Activated CD8-positive, alpha-beta memory T cell treated with anti-CD3 and anti-CD28 coated beads, Interleukin-2, amount 10 ng/mL, durations not matched to agents 7 days and 5 days (primary cell): ENCODE results near the gene POLA1. TPM values are rescaled to one million over a fixed set of nuclear protein-coding genes. Genes with fewer than 3 reads are reported as not detected.

Experiments used
- ATAC-seq: fragments of 150-1000 bp; cut with Tn5 transposase; one replicate; pipeline ENCODE4 v1.10.0; 2021; ENCODE audit warnings: moderate library complexity
- CTCF ChIA-PET: fragments of 350-600 bp; sonication (Branson Sonifier 250); formaldehyde crosslinking; loops from one replicate; lab custom pipeline; 2021; ENCODE audit warnings: antibody characterized with exemption; lab: Charles Lee
- DNase-seq: peaks from one replicate; pipeline ENCODE4 v3.0.0-alpha.2; 2020
- H3K27ac Mint-ChIP-seq: one replicate; pipeline ENCODE4 v1.8.0; 2021; ENCODE audit warnings: mild to moderate bottlenecking, mixed read lengths
- H3K27me3 Mint-ChIP-seq: one replicate; pipeline ENCODE4 v1.8.0; 2021; ENCODE audit warnings: mixed read lengths
- H3K36me3 Mint-ChIP-seq: one replicate; pipeline ENCODE4 v1.8.0; 2021; ENCODE audit warnings: mild to moderate bottlenecking, mixed read lengths
- H3K4me1 Mint-ChIP-seq: one replicate; pipeline ENCODE4 v1.8.0; 2021; ENCODE audit warnings: mixed read lengths
- H3K4me3 Mint-ChIP-seq: one replicate; pipeline ENCODE4 v1.8.0; 2021; ENCODE audit warnings: mild to moderate bottlenecking, moderate library complexity, mixed read lengths
- H3K9me3 Mint-ChIP-seq: one replicate; pipeline ENCODE4 v1.8.0; 2022; ENCODE audit warnings: low read depth, mixed read lengths
- total RNA-seq, 2 experiments: library from RNA; stranded (reverse); gene quantifications; one replicate each; pipeline ENCODE4 v1.2.3, GENCODE V29; 2021

The POLA1 gene
- total RNA-seq, 2 experiments from 2014 or later, result 35.7 to 36.5 TPM

- Mint-ChIP-seq H3K4me3 (no peak overlapping the region), H3K9me3 (no peaks in the 10 kb centered on the region), H3K36me3 (peaks cover 4% of the 10 kb centered on the region), H3K27ac (peak overlapping the region; percentile 46), H3K4me1 (peaks cover 13% of the 10 kb centered on the region), H3K27me3 (peaks cover 65% of the 10 kb centered on the region)
- DNase-seq (no peak), ATAC-seq (no peak)
- CTCF ChIA-PET, result interaction anchor here (1.1 kb wide), 1 partner anchor 16 kb away, joined by 7 read pairs; no protein-coding TSS in a partner anchor
Observed at GRCh38 chrX:25005382-25006185, 311.9 kb downstream of the POLA1 start.

GRCh38 chrX:25006586-25007058 is 312.9 kb downstream of the POLA1 start:
- peaks cover 4% of the 10 kb centered on the region for H3K36me3 Mint-ChIP-seq
- ATAC-seq (no peak), DNase-seq (no peak)
- H3K4me3 Mint-ChIP-seq, result peak overlapping the region; percentile 35
- peak overlapping the region; percentile 22 for H3K27ac Mint-ChIP-seq
- no peaks in the 10 kb centered on the region for H3K9me3 Mint-ChIP-seq
- peaks cover 13% of the 10 kb centered on the region for H3K4me1 Mint-ChIP-seq
- H3K27me3 Mint-ChIP-seq, result peaks cover 70% of the 10 kb centered on the region
- CTCF ChIA-PET, result no interaction called here

- peaks cover 75% of the 10 kb centered on the region for H3K27me3 Mint-ChIP-seq
- no peaks in the 10 kb centered on the region for H3K9me3 Mint-ChIP-seq
- CTCF ChIA-PET, result interaction anchor here (6.0 kb wide), 1 partner anchor 14 kb away, joined by 28 read pairs; no protein-coding TSS in a partner anchor
- peaks cover 13% of the 10 kb centered on the region for H3K4me1 Mint-ChIP-seq
- H3K27ac Mint-ChIP-seq, result no peak overlapping the region
- H3K36me3 Mint-ChIP-seq, result peaks cover 4% of the 10 kb centered on the region
- H3K4me3 Mint-ChIP-seq, result peak overlapping the region; percentile 35
- ATAC-seq (no peak), DNase-seq (no peak)
Observed at GRCh38 chrX:25007059-25008053, 313.6 kb downstream of the POLA1 start.

- Mint-ChIP-seq H3K9me3 (no peaks in the 10 kb centered on the region), H3K27me3 (peaks cover 72% of the 10 kb centered on the region), H3K4me1 (peaks cover 9% of the 10 kb centered on the region), H3K27ac (no peak overlapping the region), H3K4me3 (no peak overlapping the region), H3K36me3 (peaks cover 2% of the 10 kb centered on the region)
- CTCF ChIA-PET, result interaction anchor here (0.6 to 6.0 kb wide), 3 partner anchors 12 to 811 kb away, joined by 3 to 28 read pairs (median 3); no protein-coding TSS in a partner anchor
- no peak for ATAC-seq
- DNase-seq, result no peak
Observed at GRCh38 chrX:25009407-25009806, 315.7 kb downstream of the POLA1 start.

- no peak for DNase-seq
- CTCF ChIA-PET, result interaction anchor here (1.1 to 6.0 kb wide), 3 partner anchors 11 to 173 kb away, joined by 3 to 28 read pairs (median 3); no protein-coding TSS in a partner anchor
- Mint-ChIP-seq H3K27ac (no peak overlapping the region), H3K36me3 (peaks cover 2% of the 10 kb centered on the region), H3K27me3 (peaks cover 78% of the 10 kb centered on the region), H3K4me3 (no peak overlapping the region), H3K9me3 (no peaks in the 10 kb centered on the region), H3K4me1 (peaks cover 12% of the 10 kb centered on the region)
- ATAC-seq, result no peak
Observed at GRCh38 chrX:25010784-25011588, 317.3 kb downstream of the POLA1 start.

GRCh38 chrX:25011589-25012432 is 318.1 kb downstream of the POLA1 start:
- DNase-seq (no peak), ATAC-seq (no peak)
- peaks cover 78% of the 10 kb centered on the region for H3K27me3 Mint-ChIP-seq
- no peak overlapping the region for H3K27ac Mint-ChIP-seq
- H3K36me3 Mint-ChIP-seq, result no peaks in the 10 kb centered on the region
- peaks cover 7% of the 10 kb centered on the region for H3K4me1 Mint-ChIP-seq
- CTCF ChIA-PET, result interaction anchor here (1.1 to 6.0 kb wide), 3 partner anchors 10 to 173 kb away, joined by 3 to 28 read pairs (median 3); no protein-coding TSS in a partner anchor
- H3K9me3 Mint-ChIP-seq, result no peaks in the 10 kb centered on the region
- H3K4me3 Mint-ChIP-seq, result peak overlapping the region; percentile 20

GRCh38 chrX:25012433-25012735 is 318.7 kb downstream of the POLA1 start:
- no peaks in the 10 kb centered on the region for H3K36me3 Mint-ChIP-seq
- no peak overlapping the region for H3K27ac Mint-ChIP-seq
- H3K4me3 Mint-ChIP-seq, result peak overlapping the region; percentile 20
- no peaks in the 10 kb centered on the region for H3K9me3 Mint-ChIP-seq
- ATAC-seq (no peak), DNase-seq (no peak)
- peaks cover 81% of the 10 kb centered on the region for H3K27me3 Mint-ChIP-seq
- CTCF ChIA-PET, result interaction anchor here (1.1 to 6.0 kb wide), 2 partner anchors 9 to 174 kb away, joined by 3 to 28 read pairs; no protein-coding TSS in a partner anchor
- peaks cover 8% of the 10 kb centered on the region for H3K4me1 Mint-ChIP-seq

- CTCF ChIA-PET, result interaction anchor here (6.0 kb wide), 1 partner anchor 9 kb away, joined by 28 read pairs; no protein-coding TSS in a partner anchor
- no peaks in the 10 kb centered on the region for H3K36me3 Mint-ChIP-seq
- peaks cover 10% of the 10 kb centered on the region for H3K4me1 Mint-ChIP-seq
- no peaks in the 10 kb centered on the region for H3K9me3 Mint-ChIP-seq
- no peak overlapping the region for H3K27ac Mint-ChIP-seq
- ATAC-seq (peak; percentile 45), DNase-seq (no peak)
- peaks cover 81% of the 10 kb centered on the region for H3K27me3 Mint-ChIP-seq
- H3K4me3 Mint-ChIP-seq, result peak overlapping the region; percentile 61
Observed at GRCh38 chrX:25012793-25013631, 319.3 kb downstream of the POLA1 start.

- Mint-ChIP-seq H3K27ac (no peak overlapping the region), H3K27me3 (peaks cover 79% of the 10 kb centered on the region), H3K9me3 (no peaks in the 10 kb centered on the region), H3K36me3 (no peaks in the 10 kb centered on the region), H3K4me1 (peaks cover 10% of the 10 kb centered on the region), H3K4me3 (peak overlapping the region; percentile 33)
- DNase-seq, result no peak
- peak; percentile 47 for ATAC-seq
- CTCF ChIA-PET, result interaction anchor here (6.0 kb wide), 1 partner anchor 8 kb away, joined by 28 read pairs; no protein-coding TSS in a partner anchor
Observed at GRCh38 chrX:25013632-25014365, 320.1 kb downstream of the POLA1 start.

- DNase-seq, result no peak
- no peaks in the 10 kb centered on the region for H3K36me3 Mint-ChIP-seq
- CTCF ChIA-PET, result no interaction called here
- H3K4me1 Mint-ChIP-seq, result peaks cover 10% of the 10 kb centered on the region
- ATAC-seq, result no peak
- no peak overlapping the region for H3K27ac Mint-ChIP-seq
- peaks cover 78% of the 10 kb centered on the region for H3K27me3 Mint-ChIP-seq
- no peak overlapping the region for H3K4me3 Mint-ChIP-seq
- no peaks in the 10 kb centered on the region for H3K9me3 Mint-ChIP-seq
Observed at GRCh38 chrX:25014366-25014838, 320.7 kb downstream of the POLA1 start.
